Skin epidermis (tissue), 12 donors: Measurements from ENCODE around the gene RSPH10B2.
"Not testable (repeated sequence)": the region's sequence is repeated elsewhere in the genome, so short reads cannot be mapped to it uniquely, and the experiment has no call there.

Experiments used
- H3K27ac ChIP-seq, 21 experiments: fragments of 200-600 bp; sonication (generic) in 11 of 21; one replicate each; pipeline ENCODE4 v1.5.0; 2020; ENCODE audit warnings: mild to moderate bottlenecking in 3 of 21, inconsistent platforms in 2 of 21, moderate library complexity in 2 of 21
- H3K4me3 ChIP-seq, 7 experiments: fragments of 200-600 bp; sonication (generic) in 2 of 7; one replicate each; pipeline ENCODE4 v1.5.0; 2020; ENCODE audit warnings: inconsistent platforms in 2 of 7, mild to moderate bottlenecking in 2 of 7, moderate library complexity in 1 of 7

The RSPH10B2 gene

DNA sequence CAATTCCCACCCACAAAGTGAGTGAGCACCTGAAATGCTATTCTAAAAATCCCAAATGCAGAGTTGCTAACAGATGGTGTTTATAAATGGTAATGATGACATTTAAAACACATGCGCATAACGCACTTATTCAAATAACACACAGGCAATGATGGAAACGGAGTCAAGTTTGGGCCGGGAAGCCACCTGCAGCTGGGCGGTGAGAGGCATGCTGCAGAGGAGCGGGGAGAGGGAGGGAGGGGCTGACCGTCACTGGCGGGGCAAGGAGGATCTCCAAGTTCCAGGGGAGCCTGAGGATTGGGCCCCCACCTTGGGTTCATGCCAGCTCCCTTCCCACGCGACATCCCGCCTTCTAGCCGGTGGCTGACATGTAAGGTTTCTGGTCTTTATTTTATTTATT is 7.3 kb downstream of the RSPH10B2 start:
- H3K27ac ChIP-seq, H3K4me3 ChIP-seq: not testable (repeated sequence)

GRCh38 chr7:6781581-6781980 is 27.7 kb downstream of the RSPH10B2 start:
- H3K27ac ChIP-seq, H3K4me3 ChIP-seq: not testable (repeated sequence)

DNA sequence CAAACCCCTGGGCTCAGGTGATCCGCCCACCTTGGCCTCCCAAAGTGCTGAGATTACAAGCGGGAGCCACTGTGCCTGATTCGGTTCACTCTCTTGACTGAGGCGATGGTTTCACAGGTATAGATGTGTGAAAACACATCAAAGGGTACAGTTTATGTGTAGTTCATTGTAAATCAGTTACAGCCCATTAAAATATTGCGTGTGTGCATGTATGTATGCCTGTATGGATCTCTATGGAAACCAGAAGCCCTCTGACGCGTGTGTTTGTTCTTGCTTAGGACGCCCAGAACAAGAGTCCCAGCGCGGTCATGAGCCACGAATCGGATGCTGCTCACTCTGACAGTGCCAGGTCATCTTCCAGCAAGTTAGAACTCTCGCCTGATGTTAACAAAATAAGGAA is 35.5 kb downstream of the RSPH10B2 start:
- H3K27ac ChIP-seq, H3K4me3 ChIP-seq: not testable (repeated sequence)

DNA sequence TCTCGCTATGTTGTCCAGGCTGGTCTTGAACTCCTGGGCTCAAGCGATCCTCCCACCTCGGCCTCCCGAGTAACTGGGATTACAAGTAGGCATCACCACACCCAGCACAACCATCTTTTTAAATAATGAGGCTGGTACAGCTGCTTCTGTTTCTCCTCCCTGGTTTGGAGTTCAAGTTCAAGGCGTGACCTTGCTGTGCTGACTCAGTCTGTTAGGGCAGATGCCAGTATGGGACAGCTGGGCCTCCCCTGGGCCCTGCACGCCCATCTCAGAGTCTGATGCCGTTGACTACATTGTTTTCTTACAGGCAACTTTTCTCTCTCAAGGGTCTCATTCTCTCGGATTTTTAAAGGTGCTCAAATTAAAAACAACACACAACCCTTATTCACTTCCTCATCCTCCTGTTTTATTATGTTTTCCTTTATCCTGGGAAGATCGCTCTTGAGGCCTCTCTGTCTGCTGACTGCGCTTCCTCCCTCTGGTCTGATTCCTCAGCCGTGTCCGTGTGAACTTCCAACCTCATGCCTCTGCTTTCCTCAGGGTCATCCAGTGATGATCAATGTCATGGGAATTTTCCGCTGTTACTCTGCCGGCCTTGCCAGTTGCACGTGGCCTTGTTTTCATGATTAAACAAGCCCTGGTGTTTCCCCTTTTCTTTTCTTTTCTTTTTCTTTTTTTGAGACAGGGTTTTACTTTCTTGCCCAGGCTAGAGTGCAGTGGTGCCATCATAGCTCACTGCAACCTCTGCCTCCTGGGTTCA is 38.4 kb downstream of the RSPH10B2 start:
- H3K27ac ChIP-seq, H3K4me3 ChIP-seq: not testable (repeated sequence)

DNA sequence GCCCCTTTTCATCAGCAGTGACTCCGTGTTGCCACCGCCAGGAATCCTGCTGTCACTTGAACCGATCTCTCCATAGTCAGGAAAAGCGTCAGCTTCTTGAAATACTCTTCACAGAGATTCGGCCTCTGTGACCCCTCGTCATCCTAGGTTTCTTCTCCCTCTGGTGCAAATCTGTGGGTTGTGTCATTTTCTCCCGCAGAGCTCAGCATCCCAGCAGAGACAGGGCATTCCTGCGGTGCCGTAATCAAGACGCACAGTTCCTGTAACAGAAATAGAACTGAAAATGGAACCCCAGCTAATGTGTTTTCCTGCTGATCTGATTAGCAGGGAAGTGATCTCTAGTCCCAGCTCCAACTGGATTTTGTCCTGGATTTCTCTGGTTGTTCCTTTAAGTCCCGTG is 40.4 kb downstream of the RSPH10B2 start:
- H3K27ac ChIP-seq, H3K4me3 ChIP-seq: not testable (repeated sequence)

DNA sequence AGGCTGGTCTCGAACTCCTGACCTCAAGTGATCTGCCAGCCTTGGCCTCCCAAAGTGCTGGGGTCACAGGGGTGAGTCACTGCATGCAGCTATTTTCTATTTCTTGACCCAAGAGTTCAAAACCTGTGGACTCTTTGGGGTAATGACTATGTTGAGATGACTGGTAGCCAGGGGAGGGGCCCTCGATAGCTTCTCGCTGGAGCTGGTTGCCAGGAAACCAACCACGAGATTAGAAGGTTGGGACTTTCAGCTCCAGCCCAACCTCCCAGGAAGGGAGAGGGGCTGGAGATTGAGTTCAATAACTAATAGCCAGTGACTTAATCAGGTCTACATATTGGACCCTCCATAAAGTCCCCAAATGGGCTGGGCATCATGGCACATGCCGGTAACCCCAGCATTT is 43.3 kb downstream of the RSPH10B2 start:
- not testable (repeated sequence) for H3K4me3 ChIP-seq, H3K27ac ChIP-seq

DNA sequence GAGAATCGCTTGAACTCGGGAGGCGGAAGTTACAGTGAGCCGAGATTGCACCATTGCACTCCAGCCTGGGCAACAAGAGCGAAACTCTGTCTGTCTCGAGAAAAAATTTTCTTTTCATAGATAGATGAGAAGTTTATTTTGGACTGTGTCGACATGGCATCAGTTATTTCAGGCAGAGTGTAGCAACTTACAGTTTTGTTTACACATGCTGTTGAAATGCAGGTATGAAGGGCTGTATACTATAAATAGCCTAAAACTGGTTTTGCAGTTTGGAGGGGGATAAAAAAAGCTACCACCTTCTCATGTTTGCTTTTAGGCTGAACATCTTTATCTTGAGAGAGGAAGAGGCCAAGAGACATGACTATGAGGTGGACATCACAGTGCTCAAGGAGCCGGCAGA is 44.1 kb downstream of the RSPH10B2 start:
- H3K4me3 ChIP-seq = not testable (repeated sequence)

GRCh38 chr7:6799887-6800286 is 46.0 kb downstream of the RSPH10B2 start:
- not testable (repeated sequence) for H3K27ac ChIP-seq

More for the DNA sequence above, 44.1 kb downstream of the RSPH10B2 start:
- H3K27ac ChIP-seq = not testable (repeated sequence)

GRCh38 chr7:6800331-6800730 is 46.4 kb downstream of the RSPH10B2 start:
- not testable (repeated sequence) for H3K27ac ChIP-seq, H3K4me3 ChIP-seq

More at GRCh38 chr7:6799887-6800286, 46.0 kb downstream of the RSPH10B2 start:
- not testable (repeated sequence) for H3K4me3 ChIP-seq

GRCh38 chr7:6807393-6807918 is 53.6 kb downstream of the RSPH10B2 start:
- not testable (repeated sequence) for H3K27ac ChIP-seq, H3K4me3 ChIP-seq

DNA sequence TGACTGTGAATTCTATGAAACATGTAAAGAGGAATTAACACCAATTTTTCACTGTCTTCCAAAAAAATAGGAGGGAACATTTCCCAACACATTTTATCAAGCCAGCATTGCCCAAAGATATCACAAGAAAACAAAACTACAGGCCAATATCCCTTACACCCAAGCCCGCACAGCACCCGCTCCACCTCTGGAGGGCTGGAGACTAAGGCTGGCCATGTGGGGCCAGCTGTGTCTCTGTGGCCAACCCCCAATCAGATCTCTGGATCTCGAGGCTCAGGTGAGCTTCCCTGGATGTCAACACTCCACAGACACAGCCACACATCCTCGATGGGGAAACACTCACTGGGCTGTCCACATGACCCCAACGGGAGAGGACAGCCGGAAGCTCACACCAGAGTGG is 54.1 kb downstream of the RSPH10B2 start:
- not testable (repeated sequence) for H3K4me3 ChIP-seq, H3K27ac ChIP-seq

- not testable (repeated sequence) for H3K4me3 ChIP-seq, H3K27ac ChIP-seq
These were observed 59.1 kb downstream of the RSPH10B2 start for GRCh38 chr7:6813011-6813410.

- H3K27ac ChIP-seq, H3K4me3 ChIP-seq: not testable (repeated sequence)
These were observed 61.6 kb downstream of the RSPH10B2 start for GRCh38 chr7:6815470-6815869.

DNA sequence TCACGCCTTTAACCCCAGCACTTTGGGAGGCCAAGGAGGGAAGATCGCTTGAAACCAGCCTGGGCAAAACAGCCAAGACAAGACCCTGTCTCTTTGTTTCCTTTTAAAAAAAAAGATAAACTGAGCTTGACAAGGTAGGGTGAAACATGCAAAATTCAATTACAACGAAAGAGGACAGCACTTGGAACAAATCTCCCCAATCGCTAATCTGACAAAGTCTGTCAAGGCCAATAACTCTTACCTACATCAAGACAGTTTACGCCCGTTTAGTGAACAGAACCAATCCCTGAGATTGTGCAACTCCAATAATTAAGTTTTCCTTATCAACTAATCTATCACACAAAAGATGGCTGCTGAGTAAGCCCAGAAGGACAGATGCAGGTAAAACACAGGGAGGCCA is 67.7 kb downstream of the RSPH10B2 start:
- H3K4me3 ChIP-seq, H3K27ac ChIP-seq: not testable (repeated sequence)

DNA sequence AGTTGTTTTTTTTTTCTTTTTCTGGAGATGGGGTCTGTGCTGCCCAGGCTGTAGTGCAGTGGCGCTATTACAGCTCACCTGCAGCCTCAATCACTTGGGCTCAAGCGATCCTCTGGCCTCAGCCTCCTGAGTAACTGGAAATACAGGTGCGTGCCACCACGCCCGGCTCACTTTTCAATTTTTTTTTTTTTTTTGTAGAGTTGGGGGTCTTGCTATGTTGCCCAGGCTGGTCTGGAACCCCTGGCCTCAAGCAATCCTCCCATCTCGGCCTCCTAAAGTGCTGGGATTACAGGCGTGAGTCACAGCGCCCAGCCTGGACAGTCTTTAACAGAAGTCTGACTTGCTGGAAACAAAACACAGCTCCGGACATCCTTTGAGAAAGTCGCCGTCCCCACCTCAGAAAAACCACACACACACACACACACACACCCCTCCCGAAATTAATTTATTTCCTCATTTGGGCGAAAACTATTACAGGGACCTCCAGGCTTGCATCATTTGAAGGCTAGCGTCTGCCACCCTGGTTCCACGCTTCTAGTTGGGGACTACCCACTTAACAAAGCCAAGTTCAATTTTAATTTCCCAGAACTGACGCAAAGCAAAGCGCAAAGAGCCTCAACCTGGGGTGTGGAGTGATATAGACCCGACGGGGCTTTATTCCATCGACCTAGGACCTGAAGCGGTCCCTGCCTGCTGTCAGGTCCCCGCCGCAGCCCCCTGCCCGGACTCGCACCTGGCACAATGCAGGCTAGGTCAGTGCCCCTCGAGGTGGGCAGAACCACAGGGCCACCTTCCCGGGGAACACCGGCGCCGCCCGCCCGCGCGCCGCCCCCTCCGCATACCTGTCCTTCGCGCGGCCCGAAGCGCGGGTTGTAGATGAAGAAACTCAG is 71.6 kb downstream of the RSPH10B2 start:
- H3K27ac ChIP-seq = peak overlapping the region in 11 of 21 experiments; percentile 58 to 87 (median 80)
- peak overlapping the region; percentile 39 to 63 (median 48) for H3K4me3 ChIP-seq

- Histone ChIP-seq H3K27ac (peak within 1 kb of the TSS in 19 of 21 experiments; percentile 58 to 87 (median 79)), H3K4me3 (peak within 1 kb of the TSS; percentile 39 to 63 (median 48))
These were observed 72.2 kb downstream of the RSPH10B2 start, which contains the start of gene CCZ1B for GRCh38 chr7:6826151-6826550. Gene CCZ1B (minus strand): TSS chr7:6826275. CDS start chr7:6826197, 78 bp downstream.

- H3K4me3 ChIP-seq, H3K27ac ChIP-seq: not testable (repeated sequence)
These were observed 73.3 kb downstream of the RSPH10B2 start for GRCh38 chr7:6827180-6827579.

DNA sequence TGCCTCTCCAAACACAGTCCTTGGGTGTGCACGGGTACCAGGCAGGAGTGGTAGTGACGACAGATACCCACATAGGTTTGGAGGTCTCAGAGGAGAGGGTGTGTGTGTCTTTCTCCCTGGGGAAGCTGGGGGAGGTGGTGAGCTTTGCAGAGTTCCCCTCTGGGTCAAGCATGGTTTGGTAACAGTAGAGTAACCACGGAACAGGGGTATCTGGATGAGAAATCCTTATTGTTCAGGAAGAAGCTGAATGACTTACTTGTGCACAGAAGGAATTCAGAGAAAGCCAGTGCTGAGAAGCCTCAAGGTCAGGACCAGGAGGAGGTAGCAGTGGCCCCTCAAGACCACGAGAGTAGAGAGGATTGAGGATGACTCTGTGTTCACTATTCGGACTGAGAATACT is 75.7 kb downstream of the RSPH10B2 start:
- H3K4me3 ChIP-seq, H3K27ac ChIP-seq: not testable (repeated sequence)

DNA sequence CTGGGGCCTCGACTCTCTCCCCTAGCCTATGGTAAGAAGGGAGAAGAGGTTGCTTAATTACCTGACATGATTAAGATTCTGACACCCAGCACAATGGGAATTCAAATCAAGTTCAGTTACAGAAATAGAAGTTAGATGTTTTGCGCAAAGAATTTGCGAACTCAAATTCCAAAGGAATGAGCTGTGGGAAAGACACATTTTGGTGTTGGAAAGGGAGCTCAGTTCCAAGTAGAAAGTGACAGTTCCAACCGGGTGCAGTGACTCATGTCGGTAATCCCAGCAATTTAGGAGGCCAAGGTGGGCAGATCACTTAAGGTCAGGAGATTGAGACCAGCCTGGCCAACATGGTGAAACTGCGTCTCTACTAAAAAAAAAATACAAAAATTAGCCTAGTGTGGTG is 76.1 kb downstream of the RSPH10B2 start:
- H3K27ac ChIP-seq, H3K4me3 ChIP-seq: not testable (repeated sequence)

GRCh38 chr7:6831018-6831725 is 77.3 kb downstream of the RSPH10B2 start:
- no peak overlapping the region for H3K4me3 ChIP-seq
- H3K27ac ChIP-seq = no peak overlapping the region
